HEK293 (cell line): ENCODE measurements around the gene ZNF764.

Experiments used
- CTCF ChIA-PET: fragments of 350-600 bp; formaldehyde crosslinking; extraction: SDS; loops from one replicate; lab custom pipeline; 2021; ENCODE audit warnings: antibody characterized with exemption; lab: Yijun Ruan, JAX
- POLR2A ChIA-PET: fragments of 300-600 bp; formaldehyde crosslinking; extraction: SDS; loops from one replicate; lab custom pipeline; 2020; ENCODE audit warnings: antibody characterized with exemption, inconsistent platforms; lab: Yijun Ruan, JAX
- H3K27ac ChIP-seq: fragments of 200-500 bp; sonication (Bioruptor generic); 2 replicates; pipeline ENCODE4 v1.5.1; 2014; ENCODE audit warnings: low read depth, low read length, control low read depth, inconsistent platforms; ENCODE audit errors: extremely low read depth
- H3K36me3 ChIP-seq, 2 experiments: fragments of 200-500 bp in 1 of 2; sonication (Bioruptor generic) in 1 of 2; 1 replicate in 1 of 2; 2 replicates in 1 of 2; pipeline ENCODE4 v1.5.1; 2014 to 2017; ENCODE audit warnings: inconsistent platforms in 2 of 2, low read length in 2 of 2; ENCODE audit not compliant: control insufficient read depth in 2 of 2, insufficient read depth in 1 of 2
- H3K4me1 ChIP-seq: fragments of 200-500 bp; sonication (Bioruptor generic); 2 replicates; pipeline ENCODE4 v1.5.1; 2014; ENCODE audit warnings: mild to moderate bottlenecking, low read length, inconsistent platforms; ENCODE audit not compliant: control insufficient read depth, insufficient read depth
- H3K4me3 ChIP-seq: 2 replicates; pipeline ENCODE4 v1.5.1; 2011; ENCODE audit warnings: low read depth, mild to moderate bottlenecking, control low read depth, low read length, moderate library complexity
- H3K9me3 ChIP-seq: fragments of 200-500 bp; sonication (Bioruptor generic); 2 replicates; pipeline ENCODE4 v1.5.1; 2014; ENCODE audit warnings: low read depth, low read length, inconsistent platforms; ENCODE audit not compliant: control insufficient read depth, insufficient read depth
- CTCF ChIP-seq: fragments of 450-650 bp; formaldehyde crosslinking; IDR thresholded peaks from 2 replicates; pipeline ENCODE4 v1.5.1; 2016; ENCODE audit warnings: missing biosample characterization, missing genetic modification characterization
- EGR2 ChIP-seq: fragments of 450-650 bp; formaldehyde crosslinking; IDR thresholded peaks from 2 replicates; pipeline ENCODE4 v1.5.1; 2016; ENCODE audit warnings: low read depth, missing biosample characterization, missing genetic modification characterization
- HOXC10 ChIP-seq: sonication (generic); formaldehyde crosslinking; IDR thresholded peaks from 2 replicates; pipeline ENCODE4 v1.8.1; 2023; ENCODE audit warnings: mild to moderate bottlenecking, missing genetic modification reagents
- IKZF3 ChIP-seq: fragments of 450-650 bp; IDR thresholded peaks from 2 replicates; pipeline ENCODE4 v1.5.0; 2018; ENCODE audit warnings: missing biosample characterization, mild to moderate bottlenecking, missing genetic modification characterization, moderate library complexity
- KLF9 ChIP-seq: fragments of 450-650 bp; formaldehyde crosslinking; IDR thresholded peaks from 2 replicates; pipeline ENCODE4 v1.5.1; 2016; ENCODE audit warnings: missing biosample characterization, missing genetic modification characterization, low read depth
- MEIS1 ChIP-seq: sonication (generic); formaldehyde crosslinking; IDR thresholded peaks from 2 replicates; pipeline ENCODE4 v1.8.1; 2022; ENCODE audit warnings: missing genetic modification reagents, mild to moderate bottlenecking, borderline replicate concordance
- RBAK ChIP-seq: fragments of 450-650 bp; formaldehyde crosslinking; IDR thresholded peaks from 2 replicates; pipeline ENCODE4 v1.5.1; 2016; ENCODE audit warnings: missing biosample characterization, missing genetic modification characterization
- SCRT2 ChIP-seq: fragments of 450-650 bp; formaldehyde crosslinking; IDR thresholded peaks from 2 replicates; pipeline ENCODE4 v1.5.1; 2016; ENCODE audit warnings: missing biosample characterization, missing genetic modification characterization
- TCF7L2 ChIP-seq: IDR thresholded peaks from 2 replicates; pipeline ENCODE4 v1.6.1; 2011; ENCODE audit warnings: low read depth, mild to moderate bottlenecking, inconsistent platforms, low read length, moderate library complexity, borderline replicate concordance
- YY1 ChIP-seq: fragments of 450-650 bp; formaldehyde crosslinking; IDR thresholded peaks from 2 replicates; pipeline ENCODE4 v1.5.1; 2018; ENCODE audit warnings: missing biosample characterization, missing genetic modification characterization
- ZBTB48 ChIP-seq: fragments of 450-650 bp; formaldehyde crosslinking; IDR thresholded peaks from 2 replicates; pipeline ENCODE4 v1.5.1; 2016; ENCODE audit warnings: missing biosample characterization, missing genetic modification characterization
- ZBTB49 ChIP-seq: fragments of 450-650 bp; formaldehyde crosslinking; IDR thresholded peaks from 2 replicates; pipeline ENCODE4 v1.5.1; 2016; ENCODE audit warnings: missing biosample characterization, missing genetic modification characterization, low read depth
- ZEB2 ChIP-seq: fragments of 450-650 bp; formaldehyde crosslinking; IDR thresholded peaks from 2 replicates; pipeline ENCODE4 v1.5.1; 2016; ENCODE audit warnings: missing biosample characterization, missing genetic modification characterization
- ZFP37 ChIP-seq: fragments of 450-650 bp; formaldehyde crosslinking; IDR thresholded peaks from 2 replicates; pipeline ENCODE4 v1.5.1; 2016; ENCODE audit warnings: missing biosample characterization, missing genetic modification characterization
- ZNF10 ChIP-seq: fragments of 450-650 bp; formaldehyde crosslinking; IDR thresholded peaks from 2 replicates; pipeline ENCODE4 v1.5.1; 2017; ENCODE audit warnings: missing biosample characterization, missing genetic modification characterization
- ZNF248 ChIP-seq: fragments of 450-650 bp; formaldehyde crosslinking; IDR thresholded peaks from 2 replicates; pipeline ENCODE4 v1.5.1; 2017; ENCODE audit warnings: missing biosample characterization, missing genetic modification characterization
- ZNF311 ChIP-seq: fragments of 450-650 bp; formaldehyde crosslinking; IDR thresholded peaks from 2 replicates; pipeline ENCODE4 v1.5.1; 2017; ENCODE audit warnings: missing biosample characterization, missing genetic modification characterization, borderline replicate concordance
- ZNF350 ChIP-seq: fragments of 450-650 bp; formaldehyde crosslinking; IDR thresholded peaks from 2 replicates; pipeline ENCODE4 v1.5.0; 2017; ENCODE audit warnings: missing biosample characterization, mild to moderate bottlenecking, missing genetic modification characterization
- ZNF391 ChIP-seq: fragments of 450-650 bp; formaldehyde crosslinking; IDR thresholded peaks from 2 replicates; pipeline ENCODE4 v1.5.1; 2016; ENCODE audit warnings: low read depth, missing biosample characterization, missing genetic modification characterization, borderline replicate concordance
- ZNF433 ChIP-seq: fragments of 450-650 bp; formaldehyde crosslinking; IDR thresholded peaks from 2 replicates; pipeline ENCODE4 v1.5.1; 2016; ENCODE audit warnings: missing biosample characterization, missing genetic modification characterization, low read depth
- ZNF449 ChIP-seq: fragments of 450-650 bp; formaldehyde crosslinking; IDR thresholded peaks from 2 replicates; pipeline ENCODE4 v1.5.1; 2017; ENCODE audit warnings: missing biosample characterization, mild to moderate bottlenecking, missing genetic modification characterization, moderate library complexity
- ZNF501 ChIP-seq: fragments of 450-650 bp; formaldehyde crosslinking; IDR thresholded peaks from 2 replicates; pipeline ENCODE4 v1.5.1; 2016; ENCODE audit warnings: missing biosample characterization, missing genetic modification characterization
- ZNF548 ChIP-seq: fragments of 450-650 bp; formaldehyde crosslinking; IDR thresholded peaks from 2 replicates; pipeline ENCODE4 v1.5.1; 2016; ENCODE audit warnings: missing biosample characterization, missing genetic modification characterization
- ZNF549 ChIP-seq: fragments of 450-650 bp; IDR thresholded peaks from 2 replicates; pipeline ENCODE4 v1.5.1; 2018; ENCODE audit warnings: missing biosample characterization, missing genetic modification characterization, mild to moderate bottlenecking, inconsistent platforms, moderate library complexity
- ZNF560 ChIP-seq: fragments of 450-650 bp; formaldehyde crosslinking; IDR thresholded peaks from 2 replicates; pipeline ENCODE4 v1.5.1; 2017; ENCODE audit warnings: missing biosample characterization, missing genetic modification characterization, borderline replicate concordance
- ZNF561 ChIP-seq: fragments of 450-650 bp; IDR thresholded peaks from 2 replicates; pipeline ENCODE4 v1.5.1; 2018; ENCODE audit warnings: missing biosample characterization, missing genetic modification characterization, borderline replicate concordance
- ZNF623 ChIP-seq: fragments of 450-650 bp; formaldehyde crosslinking; IDR thresholded peaks from 2 replicates; pipeline ENCODE4 v1.5.1; 2016; ENCODE audit warnings: missing biosample characterization, missing genetic modification characterization
- ZNF645 ChIP-seq: fragments of 450-650 bp; formaldehyde crosslinking; IDR thresholded peaks from 2 replicates; pipeline ENCODE4; 2016; ENCODE audit warnings: missing biosample characterization, missing genetic modification characterization
- ZNF658 ChIP-seq: fragments of 450-650 bp; formaldehyde crosslinking; IDR thresholded peaks from 2 replicates; pipeline ENCODE4; 2016; ENCODE audit warnings: missing biosample characterization, missing genetic modification characterization
- ZNF664 ChIP-seq: fragments of 450-650 bp; formaldehyde crosslinking; IDR thresholded peaks from 2 replicates; pipeline ENCODE4 v1.5.1; 2016; ENCODE audit warnings: missing biosample characterization, missing genetic modification characterization
- ZNF791 ChIP-seq: fragments of 450-650 bp; formaldehyde crosslinking; IDR thresholded peaks from 2 replicates; pipeline ENCODE4 v1.5.1; 2016; ENCODE audit warnings: missing biosample characterization, missing genetic modification characterization
- ZSCAN23 ChIP-seq: fragments of 450-650 bp; formaldehyde crosslinking; IDR thresholded peaks from 2 replicates; pipeline ENCODE4 v1.5.1; 2016; ENCODE audit warnings: missing biosample characterization, missing genetic modification characterization
- ZXDB ChIP-seq: fragments of 450-650 bp; formaldehyde crosslinking; IDR thresholded peaks from 2 replicates; pipeline ENCODE4 v1.5.1; 2016; ENCODE audit warnings: missing biosample characterization, missing genetic modification characterization

The ZNF764 gene

GRCh38 chr16:30527635-30528178 is 30.5 kb downstream of the ZNF764 start (continued):
- TF ChIP-seq SCRT2 (no peak; the same call in 1 of the 2 replicates), ZNF645 (tag by site-specific recombination) (no peak), HOXC10 (CRISPR knock-in tag) (no peak), CTCF (no peak), EGR2 (no peak), ZNF549 (no peak), YY1 (tag by site-specific recombination) (peak; percentile 63; the same call in 1 of the 2 replicates), ZNF449 (no peak), ZNF791 (tag by site-specific recombination) (no peak), RBAK (tag by site-specific recombination) (no peak), ZXDB (tag by site-specific recombination) (0 out of 2 replicates have a peak, but pooled peaks have one; percentile 2), ZNF311 (no peak), ZNF433 (tag by site-specific recombination) (no peak), ZBTB49 (tag by site-specific recombination) (no peak), ZNF560 (no peak), ZNF548 (tag by site-specific recombination) (no peak), IKZF3 (tag by site-specific recombination) (no peak; the same call in 1 of the 2 replicates), ZNF10 (no peak), ZBTB48 (tag by site-specific recombination) (no peak)

- Histone ChIP-seq H3K27ac (peak overlapping the region; percentile 92), H3K9me3 (no peaks in the 10 kb centered on the region), H3K4me3 (peak overlapping the region; percentile 82), H3K4me1 (peaks cover 9% of the 10 kb centered on the region), H3K36me3 (peaks cover 6 to 31% of the 10 kb centered on the region in 2 experiments; a peak in 2 of 3 replicates)
- CTCF ChIA-PET = interaction anchor here (0.5 to 0.9 kb wide), 7 partner anchors 32 to 265 kb away, joined by 3 read pairs; no protein-coding TSS in a partner anchor
- POLR2A ChIA-PET = interaction anchor here (0.6 to 1.8 kb wide), 22 partner anchors 9 to 156 kb away, joined by 3 to 25 read pairs (median 4); partner anchors contain the start of genes SEPHS2, TBC1D10B, ZNF48 and ZNF688
- TF ChIP-seq ZNF658 (tag by site-specific recombination) (no peak), KLF9 (tag by site-specific recombination) (peak; percentile 84), ZEB2 (tag by site-specific recombination) (peak; percentile 100), ZNF501 (tag by site-specific recombination) (peak; percentile 89), MEIS1 (CRISPR knock-in tag) (no peak), ZNF350 (no peak), ZFP37 (no peak), ZNF391 (tag by site-specific recombination) (peak; percentile 82; the same call in 1 of the 2 replicates), ZSCAN23 (tag by site-specific recombination) (peak; percentile 84; the same call in 1 of the 2 replicates), ZNF248 (tag by site-specific recombination) (no peak), TCF7L2 (no peak), ZNF664 (no peak), ZNF561 (tag by site-specific recombination) (peak; percentile 95), ZNF623 (tag by site-specific recombination) (0 out of 2 replicates have a peak, but pooled peaks have one; percentile 21)
These were observed 31.1 kb downstream of the ZNF764 start for GRCh38 chr16:30526823-30527634.
